NOMO-1 treated with DMSO at 0.1 percent for 48 hours (cell line): Measurements from ENCODE around the gene SLC28A3.
"Not testable (repeated sequence)": the region's sequence is repeated elsewhere in the genome, so short reads cannot be mapped to it uniquely, and the experiment has no call there.

Experiments used
- DNase-seq: peaks from one replicate; lab custom pipeline; 2025; ENCODE audit not compliant: unreplicated experiment; lab: John Stamatoyannopoulos, UW

The SLC28A3 gene, protein sequence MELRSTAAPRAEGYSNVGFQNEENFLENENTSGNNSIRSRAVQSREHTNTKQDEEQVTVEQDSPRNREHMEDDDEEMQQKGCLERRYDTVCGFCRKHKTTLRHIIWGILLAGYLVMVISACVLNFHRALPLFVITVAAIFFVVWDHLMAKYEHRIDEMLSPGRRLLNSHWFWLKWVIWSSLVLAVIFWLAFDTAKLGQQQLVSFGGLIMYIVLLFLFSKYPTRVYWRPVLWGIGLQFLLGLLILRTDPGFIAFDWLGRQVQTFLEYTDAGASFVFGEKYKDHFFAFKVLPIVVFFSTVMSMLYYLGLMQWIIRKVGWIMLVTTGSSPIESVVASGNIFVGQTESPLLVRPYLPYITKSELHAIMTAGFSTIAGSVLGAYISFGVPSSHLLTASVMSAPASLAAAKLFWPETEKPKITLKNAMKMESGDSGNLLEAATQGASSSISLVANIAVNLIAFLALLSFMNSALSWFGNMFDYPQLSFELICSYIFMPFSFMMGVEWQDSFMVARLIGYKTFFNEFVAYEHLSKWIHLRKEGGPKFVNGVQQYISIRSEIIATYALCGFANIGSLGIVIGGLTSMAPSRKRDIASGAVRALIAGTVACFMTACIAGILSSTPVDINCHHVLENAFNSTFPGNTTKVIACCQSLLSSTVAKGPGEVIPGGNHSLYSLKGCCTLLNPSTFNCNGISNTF

DNA sequence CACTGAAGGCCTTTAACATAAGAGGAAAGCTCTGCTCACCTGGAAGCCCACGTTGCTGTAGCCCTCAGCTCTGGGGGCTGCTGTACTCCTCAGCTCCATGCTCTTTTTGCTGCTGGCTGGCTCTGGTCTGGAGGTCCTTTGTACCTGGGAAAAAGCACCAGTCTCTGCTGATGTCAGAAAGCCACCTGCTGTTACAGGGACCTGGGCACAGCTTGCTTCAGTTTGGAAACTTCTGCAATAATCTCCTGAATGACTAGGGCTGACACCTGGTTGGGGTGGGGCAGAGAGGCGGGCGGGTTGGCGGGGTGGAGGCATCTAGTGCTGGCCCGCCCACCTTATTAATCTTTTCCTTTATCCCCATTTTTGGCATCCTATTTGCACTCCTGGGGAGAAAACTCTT lies at the start of gene SLC28A3:
SLC28A3 (minus strand) TSS at position 224 of the 400 bp plus-strand sequence; CDS start at position 99, 125 bp downstream.
- DNase-seq = no peak

DNA sequence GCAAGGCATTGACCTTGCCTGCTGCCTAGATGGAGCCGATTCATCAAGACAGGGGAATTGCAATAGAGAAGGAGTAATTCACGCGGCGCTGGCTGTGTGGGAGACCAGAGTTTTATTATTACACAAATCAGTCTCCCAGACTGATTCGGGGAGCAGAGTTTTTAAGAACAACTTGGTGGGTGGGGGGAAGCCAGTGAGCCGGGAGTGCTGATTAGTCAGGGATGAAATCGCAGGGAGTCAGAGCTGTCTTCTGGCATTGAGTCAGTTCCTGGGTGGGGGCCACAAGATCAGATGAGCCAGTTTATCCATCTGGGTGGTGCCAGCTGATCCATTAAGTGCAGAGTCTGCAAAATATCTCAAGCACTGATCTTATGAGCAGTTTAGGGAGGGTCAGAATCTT lies 49.7 kb upstream of the SLC28A3 start:
- not testable (repeated sequence) for DNase-seq

DNA sequence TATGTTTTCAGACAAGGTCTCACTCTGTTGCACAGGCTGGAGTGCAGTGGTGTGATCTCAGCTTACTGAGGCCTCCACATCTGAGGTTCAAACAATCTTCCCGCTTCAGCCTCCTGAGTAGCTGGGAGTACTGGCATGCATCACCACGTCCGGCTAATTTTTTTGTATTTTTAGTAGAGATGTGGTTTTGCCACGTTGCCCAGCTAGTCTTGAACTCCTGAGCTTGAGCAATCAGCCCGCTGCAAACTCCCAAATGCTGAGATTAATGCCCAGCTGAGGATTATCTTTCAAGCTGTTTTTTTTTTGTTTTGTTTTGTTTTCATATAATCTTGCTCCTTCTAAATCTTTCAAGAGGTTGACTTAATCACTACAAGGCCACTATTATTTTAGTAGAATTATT lies 47.3 kb upstream of the SLC28A3 start:
- no peak for DNase-seq

DNA sequence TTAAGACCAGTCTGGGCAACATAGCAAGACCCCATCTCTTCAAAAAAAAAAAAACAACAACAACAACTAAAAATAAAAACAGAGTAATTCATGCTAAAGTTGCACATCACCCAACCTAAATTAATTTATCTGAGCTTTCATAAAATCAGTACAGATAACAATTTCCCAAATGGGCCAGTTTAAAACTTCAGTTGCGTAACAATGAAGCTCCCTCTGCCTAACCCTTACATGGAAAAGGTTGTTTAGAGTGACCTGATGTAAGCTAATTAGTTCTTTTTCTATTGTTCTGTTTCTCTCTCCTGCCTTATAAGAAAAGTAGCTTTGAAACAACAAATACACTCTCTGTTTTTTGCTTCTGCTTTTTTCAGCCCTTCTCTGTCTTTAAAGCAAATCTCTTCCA lies 46.2 kb upstream of the SLC28A3 start:
- no peak for DNase-seq

DNA sequence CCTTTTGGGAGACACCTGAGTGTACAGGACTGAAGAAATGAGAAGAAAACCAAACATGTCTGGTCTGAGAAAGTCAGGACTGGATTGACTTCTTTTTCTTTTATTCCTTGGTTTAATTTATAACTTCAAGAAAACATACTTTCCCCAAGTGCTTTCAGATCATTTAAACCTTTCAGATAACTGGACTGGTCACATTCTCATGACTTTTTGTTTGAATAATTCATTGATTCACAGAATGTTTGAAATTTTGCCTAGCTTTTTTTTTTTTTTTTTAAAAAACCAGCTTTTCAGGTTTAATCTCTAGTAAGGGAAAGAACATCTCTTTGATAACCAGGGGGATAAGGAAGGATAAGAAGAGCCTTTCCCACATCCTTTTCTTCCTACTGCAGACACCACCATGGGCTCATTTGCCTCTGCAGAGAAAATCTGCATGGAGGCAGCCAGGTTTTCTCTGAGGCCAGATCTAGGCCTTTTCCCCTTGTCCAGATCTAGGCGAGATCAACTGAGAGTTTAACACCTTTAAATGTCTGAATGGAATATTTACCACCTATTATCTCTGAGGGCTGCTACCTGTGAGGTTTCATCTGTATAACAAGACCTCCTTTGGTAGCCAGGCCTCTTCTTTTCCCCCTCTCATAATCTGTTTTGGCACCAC lies 45.0 kb upstream of the SLC28A3 start:
- DNase-seq = no peak

DNA sequence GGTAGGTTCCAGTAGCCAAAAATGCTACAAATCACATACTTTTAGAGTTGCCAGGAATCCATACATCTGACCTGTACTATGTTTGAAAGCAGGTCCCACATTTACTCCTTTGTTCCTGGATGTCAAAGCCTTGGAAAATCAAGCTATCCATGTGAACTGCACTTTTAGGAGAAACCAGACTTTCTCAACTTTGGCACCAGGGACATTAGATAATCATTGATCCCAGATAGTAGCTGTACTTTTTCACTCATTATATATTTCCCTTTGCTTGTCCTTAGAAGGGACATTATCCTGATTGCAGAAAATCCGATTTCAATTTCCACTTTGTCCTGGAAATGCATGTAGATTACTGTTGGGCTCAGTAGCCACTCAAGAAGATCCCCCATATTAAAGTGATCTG lies 44.1 kb upstream of the SLC28A3 start:
- no peak for DNase-seq

DNA sequence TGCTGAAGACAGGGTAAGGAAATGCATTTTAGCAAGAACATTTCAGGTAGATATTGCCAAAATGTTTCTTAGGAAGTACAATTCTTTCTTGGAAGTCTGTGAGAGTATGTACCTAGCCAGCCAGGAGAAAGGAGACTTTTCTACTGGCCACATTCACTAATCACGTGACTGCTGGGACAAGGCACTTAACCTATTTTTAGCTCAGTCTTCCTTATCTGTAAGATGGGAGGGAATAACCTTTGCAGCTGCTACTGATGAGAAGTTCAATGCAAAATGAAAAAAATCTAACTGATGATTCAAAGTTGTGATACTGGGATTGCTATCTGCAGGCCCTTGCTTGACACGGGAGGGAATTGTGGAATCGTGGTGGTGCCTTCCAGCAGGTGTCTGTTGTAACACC lies 42.6 kb upstream of the SLC28A3 start:
- no peak for DNase-seq

DNA sequence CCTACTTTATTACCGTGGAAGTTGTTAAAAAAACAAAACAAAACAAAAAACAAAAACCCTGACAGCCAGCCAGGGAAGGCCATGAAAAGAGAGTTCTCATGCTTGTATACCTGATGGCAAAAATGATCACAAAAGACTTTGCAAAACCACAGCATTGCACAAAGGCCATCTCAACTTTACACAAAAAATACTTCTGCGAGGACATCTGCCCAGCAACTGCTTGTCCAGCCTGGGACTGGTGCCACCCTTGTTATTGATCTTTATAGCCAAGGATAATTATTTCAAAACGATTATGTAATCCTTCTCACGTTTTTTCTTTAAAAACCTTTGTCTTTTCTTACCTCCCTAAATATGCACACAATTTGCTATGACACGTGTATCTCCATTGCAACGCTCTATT lies 42.2 kb upstream of the SLC28A3 start:
- no peak for DNase-seq

DNA sequence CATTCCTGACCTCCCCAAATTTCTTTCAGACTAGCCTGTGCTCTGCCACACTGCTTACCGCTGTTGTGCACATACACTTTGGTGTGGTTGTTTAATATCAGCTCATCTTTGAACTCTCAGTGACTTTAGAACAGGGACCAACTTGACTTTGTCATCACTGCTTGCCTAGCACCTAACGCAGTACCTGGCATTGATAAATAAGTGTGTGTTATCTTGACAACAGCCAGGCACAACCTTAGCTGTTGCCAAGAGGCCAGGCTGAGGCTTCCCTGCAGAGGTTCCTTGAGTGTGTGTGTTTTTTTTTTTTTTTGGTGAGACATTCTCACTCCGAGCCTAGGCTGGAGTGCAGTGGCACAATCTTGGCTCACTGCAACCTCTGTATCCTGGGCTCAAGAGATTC lies 41.0 kb upstream of the SLC28A3 start:
- DNase-seq = no peak

DNA sequence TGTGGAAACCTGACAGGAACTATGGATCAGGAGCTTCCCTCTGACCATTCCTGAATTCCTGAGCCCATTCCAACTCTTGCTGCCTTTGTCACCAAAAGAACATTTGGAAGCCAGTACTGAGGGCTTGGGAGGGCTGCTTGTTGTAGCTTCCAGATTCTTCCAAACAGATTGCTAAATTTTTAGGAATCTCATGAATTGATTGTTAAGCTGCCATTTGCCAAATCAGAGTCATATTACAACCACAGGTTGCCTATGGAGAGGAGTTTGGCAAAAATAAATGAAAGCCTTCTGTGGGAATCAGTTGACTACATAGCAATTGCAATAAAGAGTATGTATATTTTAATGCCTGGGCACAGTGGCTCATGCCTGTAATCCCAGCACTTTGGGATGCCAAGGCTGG lies 39.2 kb upstream of the SLC28A3 start:
- DNase-seq = no peak

DNA sequence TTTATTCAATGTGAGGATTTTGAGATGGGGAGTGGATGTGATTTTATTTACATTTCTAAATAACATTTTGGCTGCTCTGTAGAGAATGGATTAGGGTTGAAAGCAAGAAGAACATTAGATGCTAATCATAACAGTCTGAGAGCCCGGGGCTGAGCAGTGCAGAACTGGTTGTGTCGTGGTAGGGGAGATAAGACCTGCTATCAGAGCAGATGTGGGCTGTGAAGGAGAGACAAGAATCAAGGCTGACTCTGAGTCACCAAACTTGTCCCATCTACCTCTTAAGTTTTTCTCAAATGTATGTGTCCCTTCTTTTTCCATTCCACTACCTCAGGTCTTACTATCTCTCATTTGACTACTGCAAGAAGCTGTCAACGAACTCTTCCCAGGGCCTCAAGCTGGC lies 35.4 kb upstream of the SLC28A3 start:
- no peak for DNase-seq

DNA sequence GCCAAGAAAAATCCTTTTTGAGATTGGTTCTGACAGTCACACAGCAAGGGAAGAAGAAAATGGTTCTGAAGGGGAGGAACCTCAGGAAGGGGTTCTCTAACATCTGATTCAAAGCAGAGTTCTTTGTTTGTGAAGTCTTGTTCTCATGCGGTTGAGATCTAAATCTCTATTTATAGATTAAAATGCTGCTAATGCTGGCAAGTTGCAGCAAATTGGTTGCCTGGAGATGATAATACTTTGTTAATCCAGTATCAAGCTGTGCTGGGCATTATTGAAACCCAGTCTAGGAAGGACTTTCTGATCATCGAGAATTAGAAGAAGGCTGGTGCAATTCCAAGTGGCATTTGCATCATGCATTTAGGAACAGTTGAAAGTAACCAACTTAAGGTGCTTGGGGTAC lies 34.0 kb upstream of the SLC28A3 start:
- no peak for DNase-seq

DNA sequence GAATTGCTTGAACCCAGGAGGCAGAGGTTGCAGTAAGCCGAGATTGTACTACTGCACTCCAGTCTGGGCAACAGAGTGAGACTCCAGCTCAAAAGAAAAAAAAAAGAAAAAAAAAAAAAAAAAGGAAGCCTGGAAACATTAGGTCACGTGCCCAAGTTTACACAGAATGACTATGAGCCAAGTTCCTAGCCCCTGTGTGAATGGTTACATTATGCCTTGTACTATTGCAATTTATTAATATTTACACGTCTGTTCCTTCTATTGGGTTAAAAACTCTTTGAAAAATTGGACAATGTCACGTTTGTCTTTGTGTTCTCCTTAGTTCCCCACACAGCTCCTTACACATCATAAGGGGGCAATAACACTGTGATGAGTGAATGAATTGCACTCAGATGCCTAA lies 33.5 kb upstream of the SLC28A3 start:
- DNase-seq = no peak

DNA sequence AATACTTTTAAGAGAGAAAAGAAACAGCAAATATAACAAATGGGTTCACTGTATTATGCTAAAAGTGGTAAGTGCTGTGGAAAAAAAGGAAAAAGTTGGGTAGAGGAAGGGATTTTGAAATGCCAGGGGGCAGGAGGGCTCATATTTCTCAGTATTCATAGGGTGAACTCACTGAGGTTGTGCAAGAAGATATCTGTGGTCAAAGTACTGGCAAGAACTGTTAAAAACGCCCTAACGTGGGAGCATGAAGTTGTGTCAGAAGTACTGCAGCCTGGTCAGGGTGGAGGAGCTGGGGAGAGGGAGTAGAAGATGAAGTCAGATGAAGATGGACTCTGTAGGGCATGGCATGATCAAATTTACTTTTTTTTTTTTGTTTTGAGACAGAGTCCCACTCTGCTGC lies 31.2 kb upstream of the SLC28A3 start:
- DNase-seq = peak; percentile 76

DNA sequence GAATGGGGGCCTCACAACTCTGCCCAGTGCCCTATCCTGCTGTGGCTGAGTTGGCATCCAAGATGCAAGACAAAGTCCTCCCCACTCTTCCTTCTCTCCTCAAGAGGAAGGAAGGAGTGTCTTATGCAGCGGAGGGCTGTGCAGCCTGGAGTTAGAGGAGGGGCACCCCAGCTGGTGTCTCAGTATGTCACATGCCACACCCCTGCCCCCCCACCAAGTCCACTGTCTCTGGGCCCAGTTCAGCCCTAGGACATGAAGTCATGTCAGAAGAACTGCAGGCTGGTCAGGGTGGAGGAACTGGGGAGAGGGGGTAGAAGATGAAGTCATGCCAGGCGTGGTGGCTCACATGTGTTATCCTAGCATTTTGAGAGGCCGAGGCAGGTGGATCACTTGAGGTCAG lies 28.0 kb upstream of the SLC28A3 start:
- DNase-seq = no peak

DNA sequence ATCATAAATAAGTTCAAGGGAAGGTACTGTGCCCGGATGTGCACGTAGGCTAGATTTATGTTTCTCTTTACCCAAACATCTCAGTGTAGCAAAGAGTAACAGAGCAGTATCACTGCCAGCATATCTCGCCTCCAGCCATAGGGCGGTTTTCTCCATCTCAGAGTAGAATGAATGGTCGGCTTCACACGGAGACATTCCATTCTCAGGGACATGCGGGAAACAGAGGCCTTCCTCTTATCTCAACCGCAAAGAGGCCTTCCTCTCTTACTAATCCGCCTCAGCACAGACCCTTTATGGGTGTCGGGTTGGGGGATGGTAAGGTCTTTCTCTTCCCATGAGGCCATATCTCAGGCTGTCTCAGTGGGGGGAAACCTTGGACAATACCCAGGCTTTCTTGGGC lies 27.2 kb upstream of the SLC28A3 start:
- not testable (repeated sequence) for DNase-seq

DNA sequence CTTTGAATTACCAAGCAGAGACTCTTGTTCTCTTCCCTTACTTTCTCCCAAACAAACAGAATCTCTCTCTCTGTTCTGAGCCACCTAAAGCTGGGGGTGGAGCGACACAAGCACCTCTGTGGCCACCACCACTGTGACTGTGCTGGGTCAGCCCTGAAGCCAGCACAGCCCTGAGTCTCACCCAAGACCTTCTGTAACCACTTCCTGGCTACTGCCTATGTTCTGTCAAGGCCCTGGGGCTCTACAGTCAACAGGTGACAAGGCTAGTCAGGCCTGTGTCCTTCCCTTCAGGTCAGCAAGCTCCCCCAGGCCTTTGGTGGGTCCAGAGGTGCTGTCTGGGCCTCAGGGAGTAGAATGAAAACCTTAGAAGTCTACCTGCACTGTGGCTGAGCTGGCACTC lies 26.1 kb upstream of the SLC28A3 start:
- DNase-seq = no peak

DNA sequence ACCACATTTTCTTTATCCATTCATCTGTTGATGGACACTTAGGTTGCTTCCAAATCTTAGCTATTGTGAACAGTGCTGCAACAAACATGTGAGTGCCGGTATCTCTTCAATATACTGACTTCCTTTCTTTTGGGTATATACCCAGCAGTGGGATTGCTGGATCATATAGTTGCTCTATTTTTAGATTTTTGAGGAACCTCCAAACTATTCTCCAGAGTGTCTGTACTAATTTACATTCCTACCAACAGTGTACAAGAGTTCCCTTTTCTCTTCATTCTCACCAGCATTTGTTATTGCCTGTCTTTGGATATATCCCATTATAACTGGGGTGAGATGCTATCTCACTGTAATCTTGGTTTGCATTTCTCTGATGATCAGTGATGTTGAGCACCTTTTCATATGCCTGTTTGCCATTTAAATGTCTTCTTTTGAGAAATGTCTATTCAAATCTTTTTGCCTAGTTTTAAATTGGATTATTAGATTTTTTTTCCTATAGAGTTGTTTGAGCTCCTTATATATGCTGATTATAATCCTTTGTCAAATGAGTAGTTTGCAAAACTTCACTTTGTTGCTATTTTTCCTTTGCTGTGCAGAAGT lies 24.4 kb upstream of the SLC28A3 start:
- DNase-seq = not testable (repeated sequence)

DNA sequence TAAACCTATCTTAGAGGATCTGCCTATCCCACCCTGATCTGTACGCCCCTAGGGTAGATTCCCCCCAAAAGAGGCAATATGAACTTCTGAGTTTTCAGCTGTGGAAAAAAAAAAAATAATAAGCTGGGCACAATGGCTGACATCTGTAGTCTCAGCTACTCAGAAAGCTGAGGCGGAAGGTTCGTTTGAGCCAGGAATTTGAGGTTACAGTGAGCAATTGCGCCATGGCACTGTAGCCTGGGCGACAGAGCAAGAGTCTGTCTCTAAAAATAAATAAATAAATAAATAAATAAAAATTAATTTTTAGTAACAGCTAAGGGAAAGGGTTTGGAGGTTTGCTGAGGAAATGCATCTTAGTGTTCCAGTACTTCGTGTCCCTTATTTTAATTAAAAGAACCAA lies 21.1 kb upstream of the SLC28A3 start:
- DNase-seq = no peak

DNA sequence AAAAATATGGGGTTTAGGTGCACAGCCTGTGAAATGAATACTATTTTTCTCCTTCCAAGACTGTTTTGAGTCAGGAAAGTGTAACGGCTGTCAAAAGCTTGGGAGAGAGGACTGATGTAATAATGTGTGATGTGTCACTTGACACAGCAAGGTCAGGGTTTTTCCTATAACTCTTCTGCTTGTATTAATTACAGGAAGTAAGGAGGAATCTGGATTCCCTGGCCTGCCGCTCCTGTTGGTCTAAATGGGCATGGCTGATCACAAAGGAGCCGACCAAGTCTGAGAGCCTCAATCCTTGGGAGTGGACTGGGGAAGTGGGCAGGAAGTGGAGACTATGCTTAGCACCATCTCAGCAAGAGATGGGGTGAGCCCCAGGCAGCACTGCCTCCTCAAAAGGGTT lies 16.7 kb upstream of the SLC28A3 start:
- no peak for DNase-seq

DNA sequence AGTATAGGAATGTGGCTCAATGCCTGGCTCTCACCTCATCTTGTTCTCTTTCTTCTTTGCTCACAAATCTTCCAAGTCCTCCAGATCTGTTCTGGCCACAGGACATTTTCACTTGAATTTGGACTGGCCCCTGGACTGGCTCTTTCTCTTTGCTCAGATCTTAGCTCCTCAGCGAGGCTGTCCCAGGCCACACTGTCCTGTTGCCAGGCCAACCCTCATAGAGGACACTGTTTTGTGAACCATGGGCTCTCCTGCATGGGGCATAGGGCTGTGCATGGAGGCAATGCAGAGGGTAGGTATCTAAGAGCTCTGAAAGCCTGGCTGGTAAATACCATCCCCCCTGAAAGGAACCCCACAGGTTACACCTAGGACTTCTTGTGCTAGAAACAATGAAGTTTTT lies 13.5 kb upstream of the SLC28A3 start:
- DNase-seq = no peak

DNA sequence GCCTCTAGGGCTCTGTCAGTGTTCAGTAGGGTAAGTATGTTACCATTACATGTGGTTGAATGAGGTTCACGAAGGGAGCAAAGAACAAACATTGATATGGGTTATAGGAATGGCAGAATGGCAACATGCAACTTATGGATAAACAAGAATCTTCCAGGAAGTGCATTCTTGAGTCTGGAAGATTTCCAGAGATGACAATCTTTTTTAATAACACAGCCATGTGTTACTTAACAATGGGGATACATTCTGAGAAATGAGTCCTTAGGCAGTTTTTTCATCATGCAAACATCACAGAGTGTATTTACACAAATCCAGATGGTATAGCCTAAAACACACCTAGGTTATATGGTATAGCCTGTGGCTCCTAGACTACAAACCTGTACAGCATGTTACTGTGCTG lies 9.1 kb upstream of the SLC28A3 start:
- DNase-seq = no peak
